ENCODE results near the gene OR13A1. TPM values are rescaled to one million over a fixed set of nuclear protein-coding genes. Genes with fewer than 3 reads are reported as not detected.
"Not testable (repeated sequence)": the region's sequence is repeated elsewhere in the genome, so short reads cannot be mapped to it uniquely, and the experiment has no call there.

The OR13A1 gene
- total and polyA plus RNA-seq, 8 donors, result 0.06 to 0.09 (median 0.07) TPM; not detected in 5

- no peaks in the 10 kb centered on the region for H3K4me1 ChIP-seq
- no peak for ATAC-seq
- H3K27ac ChIP-seq, result no peak overlapping the region
- H3K27me3 ChIP-seq, result no peaks in the 10 kb centered on the region
- no peaks in the 10 kb centered on the region for H3K36me3 ChIP-seq
- H3K4me3 ChIP-seq, result no peak overlapping the region
- H3K9me3 ChIP-seq, result peaks cover 0 to 4% of the 10 kb centered on the region in 2 donors
- no peak for TF ChIP-seq CTCF (IDR thresholded peaks at IDR 0.05)
- intact Hi-C loops (cut with DNase I), result no loop called here
- DNase-seq, result no peak
These were observed 41.0 kb downstream of the OR13A1 start for GRCh38 chr10:45274364-45274763.

- H3K4me1 ChIP-seq; H3K27ac ChIP-seq; intact Hi-C loops (cut with DNase I); H3K9me3 ChIP-seq; ATAC-seq; H3K4me3 ChIP-seq; DNase-seq; H3K36me3 ChIP-seq: not testable (repeated sequence)
- peaks cover 0 to 14% of the 10 kb centered on the region in 2 donors for H3K27me3 ChIP-seq
These were observed 47.6 kb downstream of the OR13A1 start for GRCh38 chr10:45267777-45268176.

DNA sequence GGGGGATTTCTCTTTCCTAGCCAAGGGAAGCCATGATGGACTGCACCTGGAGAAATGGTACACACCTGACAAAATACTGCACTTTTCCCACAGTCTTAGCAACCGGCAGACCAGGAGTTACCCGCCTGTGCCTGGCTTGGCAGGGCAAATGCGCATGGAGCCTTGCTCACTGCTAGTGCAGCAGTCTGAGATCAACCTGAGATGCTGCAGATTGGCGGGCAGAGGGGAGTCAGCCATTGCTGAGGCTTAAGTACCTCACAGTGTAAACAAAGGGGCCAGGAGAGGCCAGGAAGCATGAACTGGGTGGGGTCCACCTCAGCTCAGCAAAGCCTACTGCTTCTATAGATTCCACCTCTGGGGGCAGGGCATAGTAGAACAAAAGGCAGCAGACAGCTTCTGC, 49.4 kb downstream of the OR13A1 start:
- ATAC-seq, result no peak

GRCh38 chr10:45261946-45262345, 53.5 kb downstream of the OR13A1 start:
- no peak for ATAC-seq
- intact Hi-C loops (cut with DNase I), result no loop called here

More for the DNA sequence above, 49.4 kb downstream of the OR13A1 start:
- no peak overlapping the region for H3K4me3 ChIP-seq
- no peak for DNase-seq
- TF ChIP-seq CTCF (IDR thresholded peaks at IDR 0.05), result no peak
- H3K27ac ChIP-seq, result no peak overlapping the region
- peaks cover 0 to 6% of the 10 kb centered on the region in 2 donors for H3K9me3 ChIP-seq
- peaks cover 0 to 14% of the 10 kb centered on the region in 2 donors for H3K27me3 ChIP-seq
- intact Hi-C loops (cut with DNase I), result no loop called here
- no peaks in the 10 kb centered on the region for H3K4me1 ChIP-seq
- no peaks in the 10 kb centered on the region for H3K36me3 ChIP-seq

GRCh38 chr10:45261243-45261775, 54.1 kb downstream of the OR13A1 start:
- Histone ChIP-seq H3K4me1 (no peaks in the 10 kb centered on the region), H3K27me3 (peaks cover 0 to 14% of the 10 kb centered on the region in 2 donors), H3K36me3 (no peaks in the 10 kb centered on the region), H3K4me3 (no peak overlapping the region), H3K9me3 (no peaks in the 10 kb centered on the region), H3K27ac (no peak overlapping the region)
- ATAC-seq (no peak), DNase-seq (no peak)
- intact Hi-C loops (cut with DNase I), result no loop called here
- TF ChIP-seq CTCF (IDR thresholded peaks at IDR 0.05), result no peak

More at GRCh38 chr10:45261946-45262345, 53.5 kb downstream of the OR13A1 start:
- no peaks in the 10 kb centered on the region for H3K36me3 ChIP-seq
- no peaks in the 10 kb centered on the region for H3K9me3 ChIP-seq
- H3K4me3 ChIP-seq, result no peak overlapping the region
- no peaks in the 10 kb centered on the region for H3K4me1 ChIP-seq
- no peak overlapping the region for H3K27ac ChIP-seq
- TF ChIP-seq CTCF (IDR thresholded peaks at IDR 0.05), result no peak
- DNase-seq, result no peak
- H3K27me3 ChIP-seq, result peaks cover 0 to 14% of the 10 kb centered on the region in 2 donors

DNA sequence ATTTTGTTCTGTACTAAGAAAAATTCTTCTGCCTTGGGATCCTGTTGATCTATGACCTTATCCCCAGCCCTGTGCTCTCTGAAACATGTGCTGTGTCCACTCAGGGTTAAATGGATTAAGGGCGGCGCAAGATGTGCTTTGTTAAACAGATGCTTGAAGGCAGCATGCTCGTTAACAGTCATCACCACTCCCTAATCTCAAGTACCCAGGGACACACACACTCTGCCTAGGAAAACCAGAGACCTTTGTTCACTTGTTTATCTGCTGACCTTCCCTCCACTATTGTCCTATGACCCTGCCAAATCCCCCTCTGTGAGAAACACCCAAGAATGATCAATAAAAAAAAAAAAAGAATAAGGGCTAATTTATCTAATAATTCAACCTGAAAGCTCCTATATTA, 54.8 kb downstream of the OR13A1 start:
- DNase-seq; H3K4me3 ChIP-seq; H3K27ac ChIP-seq; H3K4me1 ChIP-seq; H3K36me3 ChIP-seq; ATAC-seq; H3K9me3 ChIP-seq; intact Hi-C loops (cut with DNase I): not testable (repeated sequence)
- H3K27me3 ChIP-seq, result peaks cover 0 to 14% of the 10 kb centered on the region in 2 donors

DNA sequence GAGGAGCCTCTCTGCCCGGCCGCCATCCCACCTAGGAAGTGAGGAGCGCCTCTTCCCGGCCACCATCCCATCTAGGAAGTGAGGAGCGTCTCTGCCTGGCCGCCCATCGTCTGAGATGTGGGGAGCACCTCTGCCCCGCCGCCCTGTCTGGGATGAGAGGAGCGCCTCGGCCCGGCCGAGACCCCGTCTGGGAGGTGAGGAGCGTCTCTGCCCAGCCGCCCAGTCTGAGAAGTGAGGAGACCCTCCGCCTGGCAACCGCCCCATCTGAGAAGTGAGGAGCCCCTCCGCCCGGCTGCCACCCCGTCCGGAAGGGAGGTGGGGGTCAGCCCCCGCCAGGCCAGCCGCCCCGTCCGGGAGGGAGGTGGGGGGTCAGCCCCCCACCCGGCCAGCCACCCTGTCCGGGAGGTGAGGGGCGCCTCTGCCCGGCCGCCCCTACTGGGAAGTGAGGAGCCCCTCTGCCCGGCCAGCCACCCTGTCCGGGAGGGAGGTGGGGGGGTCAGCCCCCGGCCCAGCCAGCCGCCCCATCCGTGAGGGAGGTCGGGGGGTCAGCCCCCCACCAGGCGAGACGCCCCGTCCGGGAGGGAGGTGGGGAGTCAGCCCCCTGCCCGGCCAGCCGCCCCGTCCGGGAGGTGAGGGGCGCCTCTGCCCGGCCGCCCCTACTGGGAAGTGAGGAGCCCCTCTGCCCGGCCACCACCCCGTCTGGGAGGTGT, 55.5 kb downstream of the OR13A1 start:
- H3K27ac ChIP-seq; intact Hi-C loops (cut with DNase I); DNase-seq; H3K36me3 ChIP-seq; H3K4me1 ChIP-seq; ATAC-seq; H3K9me3 ChIP-seq; H3K4me3 ChIP-seq: not testable (repeated sequence)
- H3K27me3 ChIP-seq, result peaks cover 0 to 14% of the 10 kb centered on the region in 2 donors
